Naive thymus-derived CD4-positive, alpha-beta T cell (primary cell): ENCODE measurements around the gene PPFIA4. TPM values are rescaled to one million over a fixed set of nuclear protein-coding genes. Genes with fewer than 3 reads are reported as not detected.
A peak's percentile ranks its signal among the peaks of the same experiment; 100 is the strongest.
"Not testable (repeated sequence)": the region's sequence is repeated elsewhere in the genome, so short reads cannot be mapped to it uniquely, and the experiment has no call there.

Experiments
- ATAC-seq: fragments of 150-1000 bp; cut with Tn5 transposase; 2 replicates; pipeline ENCODE4 v1.10.0; 2021; ENCODE audit warnings: mild to moderate bottlenecking, moderate library complexity
- CTCF ChIA-PET: fragments of 350-600 bp; sonication (Branson Sonifier 250); formaldehyde crosslinking; loops from one replicate; lab custom pipeline; 2021; ENCODE audit warnings: antibody characterized with exemption; lab: Charles Lee
- POLR2A ChIA-PET: fragments of 350-600 bp; sonication (Branson Sonifier 250); formaldehyde crosslinking; loops from one replicate; lab custom pipeline; 2021; ENCODE audit warnings: antibody characterized with exemption, inconsistent platforms; lab: Charles Lee
- DNase-seq, 9 donors: peaks; one replicate each; pipeline versions ENCODE4 v3.0.0 to v3.0.0-alpha.2; 2020 to 2022; ENCODE audit warnings: mixed read lengths in 1 of 9
- H3K27ac ChIP-seq: one replicate; pipeline ENCODE4 v1.7.0; 2013; ENCODE audit warnings: mild to moderate bottlenecking, low read depth, low read length, moderate library complexity
- H3K27me3 ChIP-seq, 2 donors: one replicate each; pipeline ENCODE4 v1.7.0; 2013; ENCODE audit warnings: low read length in 2 of 2, mild to moderate bottlenecking in 2 of 2, moderate library complexity in 2 of 2; ENCODE audit not compliant: control insufficient read depth in 2 of 2, insufficient read depth in 2 of 2
- H3K36me3 ChIP-seq, 3 experiments: 1 replicate in 2 of 3; 2 replicates in 1 of 3; pipeline ENCODE4 v1.7.0; 2013; ENCODE audit warnings: low read length in 3 of 3, mild to moderate bottlenecking in 3 of 3, moderate library complexity in 1 of 3; ENCODE audit not compliant: insufficient read depth in 3 of 3, control insufficient read depth in 2 of 3
- H3K4me1 ChIP-seq, 2 donors: one replicate each; pipeline ENCODE4 v1.7.0; 2013; ENCODE audit warnings: low read length in 2 of 2, mild to moderate bottlenecking in 2 of 2, moderate library complexity in 1 of 2; ENCODE audit not compliant: control insufficient read depth in 2 of 2, insufficient read depth in 2 of 2
- H3K4me3 ChIP-seq: 2 replicates; pipeline ENCODE4 v1.7.0; 2013; ENCODE audit warnings: mild to moderate bottlenecking, low read length
- H3K9me3 ChIP-seq, 3 experiments: 1 replicate in 2 of 3; 2 replicates in 1 of 3; pipeline ENCODE4 v1.7.0; 2013; ENCODE audit warnings: low read length in 3 of 3; ENCODE audit not compliant: control insufficient read depth in 2 of 3
- H3K27ac Mint-ChIP-seq, 9 donors: one replicate each; pipeline ENCODE4 v1.8.0; 2020 to 2022; ENCODE audit warnings: mixed read lengths in 9 of 9, mild to moderate bottlenecking in 8 of 9, moderate library complexity in 5 of 9, inconsistent platforms in 2 of 9
- H3K27me3 Mint-ChIP-seq, 5 donors: one replicate each; pipeline ENCODE4 v1.8.0; 2021 to 2022; ENCODE audit warnings: mixed read lengths in 5 of 5, mild to moderate bottlenecking in 1 of 5
- H3K36me3 Mint-ChIP-seq, 5 donors: one replicate each; pipeline ENCODE4 v1.8.0; 2020 to 2022; ENCODE audit warnings: mixed read lengths in 5 of 5, mild to moderate bottlenecking in 3 of 5, inconsistent platforms in 1 of 5
- H3K4me1 Mint-ChIP-seq, 7 donors: one replicate each; pipeline ENCODE4 v1.8.0; 2020 to 2022; ENCODE audit warnings: mixed read lengths in 7 of 7, mild to moderate bottlenecking in 3 of 7, inconsistent platforms in 1 of 7
- H3K4me3 Mint-ChIP-seq, 10 donors: one replicate each; pipeline ENCODE4 v1.8.0; 2020 to 2022; ENCODE audit warnings: mild to moderate bottlenecking in 10 of 10, mixed read lengths in 10 of 10, moderate library complexity in 6 of 10, inconsistent platforms in 2 of 10
- H3K9me3 Mint-ChIP-seq, 11 donors: one replicate each; pipeline ENCODE4 v1.8.0; 2020 to 2022; ENCODE audit warnings: mixed read lengths in 11 of 11, mild to moderate bottlenecking in 4 of 11, inconsistent platforms in 1 of 11, moderate library complexity in 1 of 11
- intact Hi-C, 2 donors: fragments of 100-400 bp; cut with micrococcal nuclease; formaldehyde crosslinking; loops; one replicate each; pipeline ENCODE4 v1.15.1; 2023
- polyA plus RNA-seq, 2 donors: library from polyadenylated mRNA; unstranded; fragments of 300-500 nt; fragmentation: Illumina TruSeq; gene quantifications; one replicate each; pipeline ENCODE4 v1.2.3, GENCODE V29; 2021
- total RNA-seq, 6 experiments: library from RNA in 5 of 6; stranded (reverse) in 5 of 6; gene quantifications; 1 replicate in 5 of 6; 2 replicates in 1 of 6; pipeline ENCODE4 v1.2.3 and lab custom pipeline; 2021 to 2026

PPFIA4 gene
- 10 to 100 TPM in 1 of 5 experiments, 1 to 10 TPM in 2, under 1 TPM in 2; 0.40 to 45.5 (median 2.4) TPM for total RNA-seq
- not detected for polyA plus RNA-seq
- total RNA-seq (lab: John Stamatoyannopoulos, UW): 1.1 reads per million

- Mint-ChIP-seq H3K27me3 (peaks cover 0 to 9% (median 0%) of the 10 kb centered on the region in 5 donors), H3K9me3 (peaks cover 0 to 3% (median 0%) of the 10 kb centered on the region in 11 donors), H3K36me3 (peaks cover 0 to 29% (median 2%) of the 10 kb centered on the region in 5 donors), H3K27ac (peak within 1 kb of the TSS; percentile 73 to 96 (median 85)), H3K4me3 (peak within 1 kb of the TSS; percentile 74 to 95 (median 84)), H3K4me1 (peaks cover 0 to 24% (median 14%) of the 10 kb centered on the region in 7 donors)
- peak within 1 kb of the TSS; percentile 53 for H3K27ac ChIP-seq
- POLR2A ChIA-PET: interaction anchor here (1.1 to 2.7 kb wide), 4 partner anchors 16 to 111 kb away, joined by 3 to 23 read pairs (median 4); partner anchors contain the start of gene TMEM183A
- peak; percentile 98 for ATAC-seq
- H3K27me3 ChIP-seq: no peaks in the 10 kb centered on the region
- intact Hi-C loops: loop anchor here (1.0 to 10.0 kb wide), 8 partner anchors 19 to 299 kb away; partner anchors contain the start of genes KLHL12 (in 2 of the 2), TMEM183A (in 2 of the 2), ADIPOR1 (in 1 of the 2) and CYB5R1 (in 1 of the 2)
- DNase-seq: peak; percentile 72 to 94 (median 89)
- peaks cover 0 to 11% of the 10 kb centered on the region in 2 donors for H3K4me1 ChIP-seq
- peak within 1 kb of the TSS; percentile 84 for H3K4me3 ChIP-seq
- peaks cover 9 to 26% (median 9%) of the 10 kb centered on the region in 3 experiments for H3K36me3 ChIP-seq
- H3K9me3 ChIP-seq: no peaks in the 10 kb centered on the region
- CTCF ChIA-PET: interaction anchor here (2.5 kb wide), 1 partner anchor 14 kb away, joined by 12 read pairs; no protein-coding TSS in a partner anchor
These were observed at the start of gene PPFIA4 for GRCh38 chr1:203026031-203026665. TSS of gene PPFIA4 (plus strand) at chr1:203026491. CDS start at chr1:203039009, 12,518 bp downstream.

- no peak overlapping the region for H3K4me3 ChIP-seq
- POLR2A ChIA-PET: interaction anchor here (0.6 kb wide), 1 partner anchor 298 kb away, joined by 5 read pairs; no protein-coding TSS in a partner anchor
These were observed 49.7 kb upstream of the PPFIA4 start for GRCh38 chr1:202976633-202977032.

GRCh38 chr1:202979459-202979858 lies 46.8 kb upstream of the PPFIA4 start:
- Histone ChIP-seq H3K4me3 (no peak overlapping the region), H3K4me1 (no peaks in the 10 kb centered on the region), H3K27ac (no peak overlapping the region), H3K9me3 (no peaks in the 10 kb centered on the region), H3K36me3 (no peaks in the 10 kb centered on the region), H3K27me3 (peaks cover 0 to 5% of the 10 kb centered on the region in 2 donors)
- no peaks in the 10 kb centered on the region for H3K9me3 Mint-ChIP-seq
- no peak overlapping the region for H3K4me3 Mint-ChIP-seq
- H3K27me3 Mint-ChIP-seq: peaks cover 25 to 44% (median 28%) of the 10 kb centered on the region in 5 donors
- H3K36me3 Mint-ChIP-seq: no peaks in the 10 kb centered on the region
- no peak overlapping the region for H3K27ac Mint-ChIP-seq
- ChIA-PET CTCF (no interaction called here), POLR2A (interaction anchor here (1.1 kb wide), 1 partner anchor 12 kb away, joined by 3 read pairs; no protein-coding TSS in a partner anchor)
- DNase-seq (no peak), ATAC-seq (no peak)
- intact Hi-C loops: no loop called here
- peaks cover 0 to 7% (median 0%) of the 10 kb centered on the region in 7 donors for H3K4me1 Mint-ChIP-seq

More at GRCh38 chr1:202976633-202977032, 49.7 kb upstream of the PPFIA4 start:
- ATAC-seq: peak; percentile 27
- no peak overlapping the region for H3K27ac Mint-ChIP-seq
- peaks cover 0 to 5% of the 10 kb centered on the region in 2 donors for H3K27me3 ChIP-seq
- CTCF ChIA-PET: no interaction called here
- H3K4me1 Mint-ChIP-seq: peaks cover 0 to 7% (median 0%) of the 10 kb centered on the region in 7 donors
- no peaks in the 10 kb centered on the region for H3K9me3 ChIP-seq
- no peaks in the 10 kb centered on the region for H3K9me3 Mint-ChIP-seq
- H3K36me3 Mint-ChIP-seq: no peaks in the 10 kb centered on the region
- H3K4me3 Mint-ChIP-seq: no peak overlapping the region
- no peaks in the 10 kb centered on the region for H3K36me3 ChIP-seq
- H3K4me1 ChIP-seq: no peaks in the 10 kb centered on the region
- H3K27me3 Mint-ChIP-seq: peaks cover 25 to 61% (median 28%) of the 10 kb centered on the region in 5 donors
- intact Hi-C loops: no loop called here
- DNase-seq: no peak
- no peak overlapping the region for H3K27ac ChIP-seq

- intact Hi-C loops: no loop called here
- Mint-ChIP-seq H3K27ac (no peak overlapping the region), H3K4me1 (peaks cover 0 to 3% (median 0%) of the 10 kb centered on the region in 7 donors), H3K27me3 (peaks cover 24 to 35% (median 25%) of the 10 kb centered on the region in 5 donors), H3K36me3 (no peaks in the 10 kb centered on the region), H3K9me3 (no peaks in the 10 kb centered on the region), H3K4me3 (no peak overlapping the region)
- ChIA-PET POLR2A (no interaction called here), CTCF (interaction anchor here (0.9 kb wide), 1 partner anchor 19 kb away, joined by 4 read pairs; no protein-coding TSS in a partner anchor)
- ATAC-seq (no peak), DNase-seq (no peak)
- Histone ChIP-seq H3K27me3 (peaks cover 0 to 5% of the 10 kb centered on the region in 2 donors), H3K4me3 (no peak overlapping the region), H3K9me3 (no peaks in the 10 kb centered on the region), H3K27ac (no peak overlapping the region), H3K4me1 (no peaks in the 10 kb centered on the region), H3K36me3 (no peaks in the 10 kb centered on the region)
These were observed 44.4 kb upstream of the PPFIA4 start for GRCh38 chr1:202981939-202982338.

- no peaks in the 10 kb centered on the region for H3K9me3 Mint-ChIP-seq
- ATAC-seq: no peak
- H3K27ac Mint-ChIP-seq: no peak overlapping the region
- H3K9me3 ChIP-seq: no peaks in the 10 kb centered on the region
- H3K27me3 Mint-ChIP-seq: peaks cover 16 to 28% (median 19%) of the 10 kb centered on the region in 5 donors
- POLR2A ChIA-PET: no interaction called here
- CTCF ChIA-PET: no interaction called here
- H3K4me1 ChIP-seq: no peaks in the 10 kb centered on the region
- no peak overlapping the region for H3K4me3 ChIP-seq
- no peak overlapping the region for H3K27ac ChIP-seq
- peaks cover 0 to 3% (median 0%) of the 10 kb centered on the region in 7 donors for H3K4me1 Mint-ChIP-seq
- intact Hi-C loops: no loop called here
- H3K4me3 Mint-ChIP-seq: no peak overlapping the region
- no peaks in the 10 kb centered on the region for H3K36me3 ChIP-seq
- peaks cover 0 to 5% of the 10 kb centered on the region in 2 donors for H3K27me3 ChIP-seq
- no peaks in the 10 kb centered on the region for H3K36me3 Mint-ChIP-seq
- no peak for DNase-seq
These were observed 43.4 kb upstream of the PPFIA4 start for GRCh38 chr1:202982715-202983430.

- peaks cover 0 to 23% (median 0%) of the 10 kb centered on the region in 5 donors for H3K27me3 Mint-ChIP-seq
- intact Hi-C loops, H3K4me3 Mint-ChIP-seq, POLR2A ChIA-PET, H3K27me3 ChIP-seq, H3K9me3 ChIP-seq, ATAC-seq, H3K4me1 Mint-ChIP-seq, H3K27ac Mint-ChIP-seq, H3K4me3 ChIP-seq, CTCF ChIA-PET, H3K27ac ChIP-seq, H3K4me1 ChIP-seq, H3K36me3 ChIP-seq, H3K36me3 Mint-ChIP-seq, H3K9me3 Mint-ChIP-seq, DNase-seq: not testable (repeated sequence)
These were observed 40.2 kb upstream of the PPFIA4 start for GRCh38 chr1:202986120-202986519.
